HK-2 (cell line): Measurements from ENCODE around the gene LARP1B.
"Not testable (repeated sequence)": the region's sequence is repeated elsewhere in the genome, so short reads cannot be mapped to it uniquely, and the experiment has no call there.

Experiments used
- DNase-seq: peaks from one replicate; pipeline ENCODE4 v3.0.0-alpha.2; 2018; ENCODE audit not compliant: unreplicated experiment

The LARP1B gene

DNA sequence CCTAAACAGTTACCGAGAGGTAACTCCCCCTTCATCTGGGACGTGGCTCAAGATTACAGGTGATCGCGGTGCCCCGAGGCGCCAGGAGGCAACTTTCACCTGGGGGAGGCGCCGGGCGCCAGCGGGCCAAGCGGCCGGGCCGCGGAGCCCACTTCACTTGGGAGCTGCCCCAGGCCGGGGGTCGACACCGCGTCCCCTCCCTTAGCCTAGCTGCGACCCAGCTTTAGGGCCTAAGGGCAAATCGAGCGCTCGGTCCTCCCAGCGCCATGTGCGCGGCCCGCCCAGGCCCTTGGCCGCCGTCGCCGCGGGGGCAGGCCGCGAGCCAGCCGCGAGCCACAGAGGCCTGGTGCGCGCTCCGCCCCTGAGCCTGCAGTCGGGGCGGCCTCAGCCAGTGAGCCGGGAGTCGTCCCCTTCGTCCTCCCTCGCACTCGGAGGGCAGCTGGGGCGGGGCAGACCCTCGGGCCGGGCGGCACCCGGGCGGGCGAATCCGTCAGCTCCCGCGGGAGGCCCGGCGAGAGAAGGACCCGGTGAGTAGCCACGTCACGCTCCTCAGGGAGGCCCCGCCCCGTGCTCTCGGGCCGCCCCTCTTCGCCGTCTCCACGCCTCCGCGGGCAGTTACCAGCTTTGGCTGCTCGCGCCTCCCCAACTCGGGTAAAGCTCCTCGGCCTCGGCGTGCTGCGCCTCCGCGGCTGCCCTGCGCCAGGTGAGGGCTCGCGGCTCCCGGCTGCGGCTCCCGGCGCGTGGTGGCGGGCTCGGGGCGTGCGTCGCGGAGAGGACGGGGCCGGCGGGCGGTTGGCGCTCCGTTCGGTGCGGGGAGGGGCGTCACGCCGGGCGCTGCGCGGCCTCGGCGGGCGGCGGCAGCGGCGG is at the start of gene LARP1B:
Gene LARP1B (plus strand): TSS at position 614 of the 867 bp plus-strand sequence. CDS start 13,640 bp downstream, outside the sequence.
- DNase-seq = peak; percentile 98

DNA sequence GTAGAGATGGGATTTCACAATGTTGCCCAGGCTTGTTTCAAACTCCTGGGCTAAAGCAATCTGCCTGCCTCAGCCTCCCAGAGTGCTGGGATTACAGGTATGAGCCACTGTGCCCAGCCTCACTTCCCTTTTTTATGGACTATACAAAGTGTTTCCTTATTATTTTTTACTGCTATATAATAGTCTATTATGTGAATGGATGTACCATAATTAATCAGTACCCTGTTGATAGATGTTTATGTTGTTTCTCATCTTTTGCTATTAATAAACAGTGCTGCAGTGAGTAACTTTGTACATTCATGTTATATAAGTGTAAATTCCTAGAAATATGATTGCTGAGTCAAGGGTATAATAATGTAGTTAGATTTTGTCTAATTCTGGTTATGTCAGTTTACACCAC is 35.8 kb upstream of the LARP1B start:
- no peak for DNase-seq

DNA sequence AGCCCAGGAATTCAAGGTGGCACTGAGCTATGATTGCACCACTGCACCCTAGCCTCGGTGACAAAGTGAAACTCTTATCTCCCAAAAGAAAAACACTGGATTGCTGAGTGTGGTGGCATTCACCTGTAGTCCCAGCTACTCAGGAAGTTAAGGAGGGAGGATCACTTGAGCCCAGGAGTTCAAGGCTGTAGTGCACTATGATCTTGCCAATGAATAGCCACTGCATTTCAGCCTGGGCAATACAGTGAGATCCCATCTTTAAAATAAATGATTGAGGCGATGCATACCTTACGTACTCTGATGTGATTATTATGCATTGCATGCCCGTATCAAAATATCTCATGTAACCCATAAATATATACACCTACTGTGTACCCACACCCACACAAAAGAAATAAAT is 31.2 kb upstream of the LARP1B start:
- DNase-seq = no peak

DNA sequence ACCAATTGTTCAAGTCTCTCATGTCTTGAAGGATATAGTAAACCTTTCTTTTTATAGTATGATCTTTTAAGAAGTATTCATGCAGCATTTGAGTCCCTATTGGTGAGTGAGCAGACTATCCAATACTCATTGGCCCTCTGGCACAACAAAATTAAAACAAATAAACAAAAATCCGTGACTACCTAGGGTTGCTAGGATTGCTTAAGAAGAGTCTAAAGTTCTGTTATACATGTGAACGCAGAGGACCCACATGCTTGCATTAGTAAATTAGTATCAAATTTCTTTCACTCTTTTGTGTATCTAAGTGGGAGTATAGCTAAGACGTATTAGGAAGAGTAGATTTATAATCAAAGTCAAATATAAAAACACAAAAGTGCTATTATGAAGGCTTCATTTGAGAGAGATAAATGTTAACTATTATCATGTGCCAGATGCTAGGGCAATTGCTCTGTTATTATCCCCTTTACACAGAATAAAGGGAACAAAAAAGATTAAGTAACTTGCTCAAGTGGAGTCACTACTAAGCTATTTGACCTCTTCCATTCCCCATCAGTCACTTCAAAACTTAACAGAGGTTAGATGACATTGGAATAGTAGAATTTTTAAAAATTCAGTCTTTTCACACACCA is 29.2 kb upstream of the LARP1B start:
- DNase-seq = no peak

DNA sequence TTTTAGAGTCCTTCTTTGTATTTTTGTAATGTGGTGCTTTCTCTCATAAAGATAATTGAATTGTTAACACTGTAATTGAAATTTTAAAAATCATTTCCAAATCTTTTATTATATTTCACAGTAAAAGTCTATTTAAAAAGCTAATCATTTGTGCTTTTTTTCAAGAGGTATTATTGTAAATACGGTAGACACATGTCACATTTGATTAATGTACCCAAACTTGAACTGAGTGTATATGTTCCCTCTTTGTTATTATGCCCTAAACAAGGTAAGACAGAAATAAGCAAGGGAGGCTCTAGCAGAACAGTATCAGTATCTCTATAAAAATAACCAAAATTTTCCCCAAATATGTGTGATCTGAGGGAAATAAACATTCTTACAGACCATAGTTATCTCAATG is 21.5 kb upstream of the LARP1B start:
- no peak for DNase-seq

DNA sequence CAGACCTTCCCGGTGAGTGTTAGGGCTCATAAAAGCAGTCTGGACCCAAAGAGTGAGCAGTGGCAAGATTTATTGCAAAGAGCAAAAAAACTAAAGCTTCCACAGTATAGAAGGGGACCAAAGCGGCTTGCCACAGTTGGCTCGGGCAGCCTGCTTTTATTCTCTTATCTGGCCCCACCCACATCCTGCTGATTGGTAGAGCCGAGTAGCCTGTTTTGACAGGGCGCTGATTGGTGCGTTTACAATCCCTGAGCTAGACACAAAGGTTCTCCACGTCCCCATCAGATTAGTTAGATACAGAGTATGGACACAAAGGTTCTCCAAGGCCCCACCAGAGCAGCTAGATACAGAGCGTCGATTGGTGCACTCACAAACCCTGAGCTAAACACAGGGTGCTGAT is 14.1 kb upstream of the LARP1B start:
- not testable (repeated sequence) for DNase-seq

DNA sequence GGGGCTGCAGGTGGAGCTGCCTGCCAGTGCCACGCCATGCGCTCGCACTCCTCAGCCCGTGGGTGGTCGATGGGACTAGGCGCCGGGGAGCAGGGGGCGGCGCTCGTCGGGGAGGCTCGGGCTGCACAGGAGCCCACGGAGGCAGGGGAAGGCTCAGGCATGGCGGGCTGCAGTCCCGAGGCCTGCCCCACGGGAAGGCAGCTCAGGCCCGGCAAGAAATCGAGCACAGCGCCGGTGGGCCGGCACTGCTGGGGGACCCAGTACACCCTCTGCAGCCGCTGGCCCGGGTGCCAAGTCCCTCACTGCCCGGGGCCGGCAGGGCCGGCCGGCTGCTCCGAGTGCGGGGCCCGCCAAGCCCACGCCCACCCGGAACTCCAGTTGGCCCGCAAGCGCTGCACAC is 13.6 kb upstream of the LARP1B start:
- not testable (repeated sequence) for DNase-seq

DNA sequence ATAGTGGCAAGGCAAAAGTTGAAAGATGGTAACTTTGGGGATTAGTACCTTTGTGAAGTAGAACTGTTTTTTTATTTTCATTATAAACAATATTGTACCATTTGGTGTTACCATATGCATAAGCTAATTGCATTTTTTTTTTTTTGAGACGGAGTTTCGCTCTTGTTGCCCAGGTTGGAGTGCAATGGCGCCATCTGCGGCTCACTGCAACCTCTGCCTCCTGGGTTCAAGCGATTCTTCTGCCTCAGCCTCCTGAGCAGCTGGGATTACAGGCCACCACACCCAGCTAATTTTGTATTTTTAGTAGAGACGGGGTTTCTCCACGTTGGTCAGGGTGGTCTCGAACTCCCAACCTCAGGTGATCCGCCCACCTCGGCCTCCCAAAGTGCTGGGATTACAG is 9.9 kb upstream of the LARP1B start:
- not testable (repeated sequence) for DNase-seq

DNA sequence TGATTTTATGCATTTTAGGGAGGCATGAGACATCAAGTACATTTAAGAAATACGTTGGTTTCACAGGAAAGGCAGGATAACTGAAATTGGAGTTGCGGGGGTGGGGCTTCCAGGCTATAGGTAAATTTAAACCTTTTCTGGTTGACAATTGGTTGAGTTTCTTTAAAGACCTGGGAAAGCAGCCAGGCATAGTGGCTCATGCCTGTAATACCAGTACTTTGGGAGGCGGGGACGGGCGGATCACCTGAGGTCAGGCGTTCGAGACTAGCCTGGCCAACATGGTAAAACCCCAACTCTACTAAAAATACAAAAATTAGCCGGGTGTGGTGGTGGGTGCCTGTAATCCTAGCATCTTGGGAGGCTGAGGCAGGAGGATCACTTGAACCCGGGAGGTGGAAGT is 6.2 kb upstream of the LARP1B start:
- DNase-seq = not testable (repeated sequence)

DNA sequence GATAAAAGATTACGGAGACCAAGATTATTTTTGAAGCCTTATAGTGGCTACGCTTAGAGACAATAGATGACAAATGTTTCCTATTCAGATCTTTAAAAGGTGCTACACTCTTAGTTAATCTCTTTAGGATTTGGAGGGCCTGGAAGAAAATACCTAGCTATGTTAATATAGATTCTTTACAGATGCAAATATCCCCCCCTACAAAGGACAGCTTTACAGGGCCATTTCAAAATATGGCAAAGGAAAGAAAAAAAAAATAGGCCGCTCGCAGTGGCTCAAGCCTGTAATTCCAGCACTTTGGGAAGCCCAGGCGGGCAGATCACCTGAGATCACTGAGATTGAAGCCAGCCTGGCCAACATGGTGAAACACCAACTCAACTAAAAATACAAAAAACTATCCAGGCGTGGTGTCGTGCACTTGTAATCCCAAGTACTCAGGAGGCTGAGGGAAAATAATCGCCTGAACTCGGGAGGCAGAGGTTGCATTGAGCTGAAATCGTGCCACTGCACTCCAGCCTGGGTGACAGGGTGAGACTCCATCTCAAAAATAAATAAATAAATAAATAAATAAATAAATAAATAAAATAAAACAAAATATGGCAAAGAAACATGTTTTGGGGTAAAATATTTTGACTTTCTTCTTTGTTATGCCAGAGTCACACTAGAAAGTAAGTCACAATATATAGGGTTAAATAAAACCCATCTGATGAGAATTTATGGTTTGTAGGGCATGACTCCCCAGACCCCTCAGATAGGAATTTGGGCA is 5.5 kb upstream of the LARP1B start:
- not testable (repeated sequence) for DNase-seq

DNA sequence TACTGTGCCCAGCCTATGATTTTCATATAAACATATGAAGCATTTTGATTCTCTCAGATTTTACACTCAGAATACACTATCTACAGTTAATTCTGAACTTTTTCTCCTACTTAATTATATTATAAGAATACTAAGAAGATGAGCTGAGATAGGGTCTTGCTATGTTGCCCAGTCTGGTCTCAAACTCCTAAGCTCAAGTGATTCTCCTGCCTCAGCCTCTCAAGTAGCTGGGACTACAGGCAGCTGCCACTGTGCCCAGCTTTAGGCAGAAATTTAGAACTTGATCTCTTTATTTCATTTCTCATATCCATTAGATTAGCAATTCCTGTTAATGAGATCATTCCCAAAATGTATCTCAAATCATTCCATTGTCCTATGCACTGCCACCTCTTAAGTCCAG is 4.7 kb upstream of the LARP1B start:
- DNase-seq = no peak

DNA sequence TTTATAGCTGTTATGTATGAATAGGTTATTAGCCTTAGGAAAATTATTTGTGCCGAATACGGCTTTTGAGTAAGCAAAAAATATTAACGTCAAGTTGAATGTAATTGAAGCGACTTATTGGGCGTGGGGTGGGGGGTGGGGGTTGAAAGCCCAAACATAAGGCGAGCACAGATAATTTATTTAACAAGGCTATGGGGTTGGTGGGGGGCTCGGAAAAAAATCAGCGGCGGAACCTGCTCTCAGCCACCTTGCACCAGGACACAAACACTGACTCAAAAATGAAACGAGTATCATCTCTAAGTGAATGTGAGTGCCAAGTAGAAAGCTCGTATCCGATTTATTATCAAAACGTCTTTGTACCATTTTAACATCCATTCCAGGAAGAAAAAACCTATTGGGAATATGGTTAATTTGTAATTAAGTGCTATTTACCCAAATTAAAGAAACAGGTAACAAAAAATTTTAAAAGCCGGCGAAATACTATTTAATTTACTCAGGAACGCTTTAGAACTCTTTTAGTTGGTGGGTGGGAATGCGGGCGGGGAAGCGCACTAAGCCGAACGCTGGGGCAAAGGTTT is 902 bp upstream of the LARP1B start:
- DNase-seq = no peak

DNA sequence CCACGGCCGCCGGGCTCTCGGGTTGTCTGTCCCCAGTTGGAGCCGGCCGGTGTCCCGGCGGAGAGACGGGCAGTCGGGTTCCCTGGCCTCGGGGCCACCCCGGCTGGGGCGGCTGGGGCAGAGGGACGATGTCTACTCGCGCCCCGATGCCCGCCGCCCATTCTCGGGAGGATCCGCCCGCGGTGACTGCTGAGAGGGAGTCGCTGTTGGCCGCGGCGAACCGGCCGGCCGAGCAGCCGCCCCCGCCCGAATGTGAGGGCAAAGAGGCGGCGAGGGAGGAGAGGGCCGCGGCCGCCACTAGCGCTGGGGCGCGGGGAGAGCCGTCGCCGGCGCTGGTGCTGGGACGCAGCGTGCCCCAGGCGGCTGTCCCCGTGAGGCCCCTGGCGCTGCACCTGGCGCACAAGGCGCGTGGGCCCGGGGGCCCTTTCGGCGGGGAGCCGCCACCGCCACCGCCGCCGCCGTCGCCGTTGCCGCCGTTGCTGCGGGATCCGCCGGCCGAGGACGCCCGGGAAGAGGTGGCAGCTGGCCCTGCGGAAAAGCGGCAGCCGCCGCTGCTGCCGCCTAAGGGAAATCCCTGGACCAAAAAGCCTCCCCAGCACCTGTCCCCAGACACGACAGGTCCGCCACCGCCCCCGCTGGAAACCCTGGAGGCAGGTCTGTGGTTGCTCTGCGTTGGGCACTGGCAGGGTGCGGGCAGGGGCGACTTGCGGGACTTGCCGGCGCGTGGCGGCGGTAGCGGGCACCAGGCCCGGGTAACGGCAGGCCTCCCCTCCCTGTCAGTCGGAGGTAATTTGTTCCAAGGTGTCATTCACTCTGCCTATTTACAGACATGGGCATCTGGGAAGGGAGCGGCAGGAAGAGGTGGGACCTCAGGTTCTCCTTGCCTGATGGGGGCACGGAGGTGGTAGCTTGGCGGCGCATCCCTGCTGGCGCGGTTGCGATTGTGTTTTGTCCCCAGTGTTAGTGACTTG is 739 bp downstream of the LARP1B start:
- DNase-seq = peak; percentile 70

DNA sequence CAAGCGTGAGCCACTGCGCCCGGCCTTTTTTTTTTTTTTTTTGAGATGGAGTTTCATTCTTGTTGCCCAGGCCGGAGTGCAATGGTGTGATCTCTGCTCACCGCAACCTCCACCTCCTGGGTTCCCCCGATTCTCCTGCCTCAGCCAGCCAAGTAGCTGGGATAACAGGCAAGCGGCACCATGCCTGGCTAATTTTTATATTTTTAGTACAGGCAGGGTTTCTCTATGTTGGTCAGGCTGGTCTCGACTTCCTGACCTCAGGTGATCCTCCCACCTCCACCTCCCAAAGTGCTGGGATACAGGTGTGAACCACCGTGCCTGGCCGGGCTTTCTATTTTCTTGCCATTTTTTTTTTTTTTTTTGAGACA is 5.3 kb downstream of the LARP1B start:
- not testable (repeated sequence) for DNase-seq

DNA sequence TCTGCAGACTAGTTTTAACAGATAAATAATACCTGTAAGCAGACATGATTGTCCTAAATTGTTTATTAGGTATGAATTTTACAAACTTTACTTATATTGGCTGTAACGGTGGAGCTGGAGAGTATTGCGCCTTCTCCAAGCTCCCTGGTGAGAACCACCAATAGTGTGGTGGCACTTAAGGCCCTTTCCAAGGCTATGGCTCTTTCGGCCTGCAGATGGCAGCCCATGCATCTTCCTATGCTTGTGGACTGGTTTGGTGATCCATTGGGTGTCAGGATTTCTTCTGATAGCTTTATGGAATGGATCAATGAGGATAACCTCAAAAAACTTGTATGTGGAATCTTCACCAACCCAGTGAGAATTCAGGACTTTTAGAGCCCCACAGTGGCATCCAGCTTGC is 7.8 kb downstream of the LARP1B start:
- DNase-seq = no peak

DNA sequence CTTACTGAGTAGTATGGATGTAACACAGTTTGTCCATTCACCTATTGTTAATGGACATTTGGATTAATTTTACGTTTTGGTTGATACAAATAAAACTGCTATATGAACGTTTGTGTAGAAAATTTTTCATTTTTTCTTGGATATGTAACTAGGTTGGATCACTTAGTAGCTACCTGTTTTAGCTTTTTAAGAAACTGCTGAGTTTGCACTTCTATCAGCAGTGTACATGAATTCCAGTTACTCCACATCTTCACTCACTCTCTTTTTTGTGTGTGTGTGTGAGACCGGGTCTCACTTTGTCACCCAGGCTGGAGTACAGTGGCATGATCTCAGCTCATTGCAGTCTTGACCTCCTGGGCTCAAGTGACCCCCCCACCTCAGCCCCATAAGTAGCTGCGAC is 15.4 kb downstream of the LARP1B start:
- no peak for DNase-seq

DNA sequence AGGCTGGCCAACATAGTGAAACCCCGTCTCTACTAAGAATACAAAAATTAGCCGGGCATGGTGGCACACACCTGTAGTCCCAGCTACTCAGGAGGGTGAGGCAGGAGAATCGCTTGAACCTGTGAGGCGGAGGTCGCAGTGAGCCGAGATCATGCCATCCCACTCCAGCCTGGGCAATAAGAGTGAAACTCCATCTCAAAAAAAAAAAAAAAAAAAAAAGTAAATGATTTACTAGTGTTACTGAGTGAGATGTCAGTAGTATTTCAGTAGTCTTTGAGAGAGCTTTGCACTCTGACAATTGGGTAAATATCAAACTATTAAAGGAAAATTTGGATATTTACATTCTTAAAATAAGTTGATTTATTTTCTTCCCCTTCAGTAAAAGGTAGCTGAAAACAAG is 34.2 kb downstream of the LARP1B start:
- not testable (repeated sequence) for DNase-seq

DNA sequence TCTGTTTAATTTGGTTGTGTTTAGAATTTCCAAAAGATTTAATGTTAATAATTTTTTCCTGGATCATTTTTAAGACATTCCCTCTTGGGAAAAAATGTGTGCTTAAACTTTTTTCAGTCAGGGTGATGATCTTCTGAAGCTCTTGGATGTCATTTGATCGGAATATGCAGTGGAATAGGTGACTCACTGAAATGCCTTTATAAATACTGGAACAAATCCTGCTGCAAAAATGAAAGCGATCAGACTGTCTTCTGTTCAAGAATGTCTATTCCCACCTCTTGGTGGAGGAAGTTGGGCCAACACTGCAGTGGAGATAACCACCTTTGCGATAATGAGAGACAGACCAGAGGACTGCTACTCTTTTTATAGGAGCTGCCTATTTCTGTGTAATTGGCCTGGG is 46.7 kb downstream of the LARP1B start:
- no peak for DNase-seq

DNA sequence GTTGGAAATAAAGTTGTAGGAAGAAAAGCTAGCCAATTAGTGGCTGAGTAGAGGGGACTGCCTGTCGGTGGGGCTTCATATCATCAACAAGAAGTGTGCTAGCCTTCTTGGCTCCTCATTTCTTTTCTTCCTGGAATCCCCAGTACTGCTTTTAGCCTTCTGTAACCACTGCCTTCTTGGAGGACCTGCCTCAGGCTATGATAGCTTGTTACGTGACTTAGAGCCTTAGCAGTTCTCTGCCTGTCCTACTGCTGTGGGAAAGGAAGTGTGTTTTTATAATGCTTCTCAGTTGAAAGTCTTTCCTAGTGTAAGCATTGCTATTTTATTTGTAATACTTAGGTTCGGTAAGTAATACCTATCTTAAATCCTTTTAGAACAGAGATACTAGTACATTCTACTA is 61.9 kb downstream of the LARP1B start:
- no peak for DNase-seq

DNA sequence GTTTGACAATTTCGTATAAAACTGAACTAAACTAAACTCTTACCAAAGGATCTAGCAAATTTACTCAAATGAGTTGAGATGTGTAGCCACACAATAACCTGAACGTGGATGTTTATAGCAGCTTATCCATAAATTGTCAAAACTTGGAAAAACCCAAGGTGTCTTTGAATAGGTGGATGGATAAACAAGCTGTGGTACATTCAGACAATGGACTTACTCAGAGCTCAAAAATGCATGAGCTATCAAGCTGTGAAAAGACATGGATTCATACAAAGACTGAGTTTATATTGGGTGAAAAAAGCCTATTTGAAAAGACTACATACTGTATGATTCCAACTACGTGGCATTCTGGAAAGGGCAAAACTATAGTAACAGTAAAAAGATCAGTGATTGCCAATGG is 69.5 kb downstream of the LARP1B start:
- no peak for DNase-seq

DNA sequence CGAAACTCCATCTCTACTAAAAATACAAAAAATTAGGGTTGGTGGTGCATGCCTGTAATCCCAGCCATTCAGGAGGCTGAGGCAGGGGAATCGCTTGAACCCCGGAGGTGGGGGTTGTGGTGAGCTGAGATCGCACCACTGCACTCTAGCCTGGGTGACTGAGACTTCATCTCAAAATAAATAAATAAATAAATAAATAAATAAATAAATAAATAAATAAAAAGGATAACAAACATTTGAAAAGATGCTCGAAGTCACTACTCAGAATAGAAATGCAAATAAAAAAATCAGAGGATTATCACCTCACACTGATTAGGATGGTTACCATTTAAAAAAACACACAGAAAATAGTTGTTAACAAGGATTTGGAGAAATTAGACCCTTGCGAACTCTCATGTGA is 73.8 kb downstream of the LARP1B start:
- DNase-seq = no peak
